ENCODE data around the gene CTXN3.

GRCh38 chr5:127645300-127645726 is 3.6 kb upstream of the CTXN3 start:
- TF ChIP-seq CTCF (IDR thresholded peaks at IDR 0.05): no peak
- no peak for TF ChIP-seq ZFX (IDR thresholded peaks at IDR 0.05; ENCODE audit: borderline replicate concordance)
